ENCODE data around the gene ERC2. TPM values are rescaled to one million over a fixed set of nuclear protein-coding genes. Genes with fewer than 3 reads are reported as not detected.

Gene ERC2
- total RNA-seq, 4 donors from 2014 or later = 0.81 to 2.9 (median 1.6) TPM

GRCh38 chr3:55988905-55989304 lies 479.4 kb downstream of the ERC2 start:
- no peaks in the 10 kb centered on the region for H3K9me3 ChIP-seq
- H3K27ac ChIP-seq = no peak overlapping the region
- no peaks in the 10 kb centered on the region for H3K4me1 ChIP-seq
- H3K4me3 ChIP-seq = no peak overlapping the region
- TF ChIP-seq POLR2AphosphoS5 (IDR thresholded peaks at IDR 0.05) = no peak
- no peak for TF ChIP-seq CTCF (IDR thresholded peaks at IDR 0.05)
- no peak for TF ChIP-seq POLR2A (IDR thresholded peaks at IDR 0.05)
- TF ChIP-seq EP300 (IDR thresholded peaks at IDR 0.05) = no peak
- WGBS, 2 donors (ENCODE audit: low coverage in 1 of 2) = 25% methylated on average over 2 of the region's 3 CpGs; no CpG with 5 or more reads in 1 of the 2 donors
- H3K27me3 ChIP-seq = no peaks in the 10 kb centered on the region
- no peak for ATAC-seq
- no peaks in the 10 kb centered on the region for H3K36me3 ChIP-seq

- WGBS, 2 donors (ENCODE audit: low coverage in 1 of 2) = 95 to 100% methylated on average over 1 to 5 of the region's 5 CpGs
Observed at GRCh38 chr3:55984626-55985025, 483.6 kb downstream of the ERC2 start.

GRCh38 chr3:55978953-55979352 lies 489.3 kb downstream of the ERC2 start:
- no peak overlapping the region for H3K27ac ChIP-seq
- no peaks in the 10 kb centered on the region for H3K4me1 ChIP-seq
- H3K4me3 ChIP-seq = no peak overlapping the region
- no peaks in the 10 kb centered on the region for H3K9me3 ChIP-seq
- H3K27me3 ChIP-seq = no peaks in the 10 kb centered on the region
- 84 to 86% methylated on average over 6 of the region's 6 CpGs for WGBS, 2 donors (ENCODE audit: low coverage in 1 of 2)
- no peak for ATAC-seq
- H3K36me3 ChIP-seq = no peaks in the 10 kb centered on the region
- no peak for TF ChIP-seq EP300 (IDR thresholded peaks at IDR 0.05)
- TF ChIP-seq POLR2A (IDR thresholded peaks at IDR 0.05) = no peak
- TF ChIP-seq CTCF (IDR thresholded peaks at IDR 0.05) = no peak
- TF ChIP-seq POLR2AphosphoS5 (IDR thresholded peaks at IDR 0.05) = no peak

More at GRCh38 chr3:55984626-55985025, 483.6 kb downstream of the ERC2 start:
- Histone ChIP-seq H3K27me3 (no peaks in the 10 kb centered on the region), H3K27ac (no peak overlapping the region), H3K4me3 (no peak overlapping the region), H3K9me3 (no peaks in the 10 kb centered on the region), H3K36me3 (no peaks in the 10 kb centered on the region), H3K4me1 (no peaks in the 10 kb centered on the region)
- no peak for TF ChIP-seq EP300 (IDR thresholded peaks at IDR 0.05)
- no peak for TF ChIP-seq CTCF (IDR thresholded peaks at IDR 0.05)
- no peak for ATAC-seq

- H3K4me3 ChIP-seq = no peak overlapping the region
- H3K9me3 ChIP-seq = no peaks in the 10 kb centered on the region
- TF ChIP-seq POLR2AphosphoS5 (IDR thresholded peaks at IDR 0.05) (no peak), EP300 (IDR thresholded peaks at IDR 0.05) (no peak), CTCF (IDR thresholded peaks at IDR 0.05) (no peak), POLR2A (IDR thresholded peaks at IDR 0.05) (no peak)
- H3K36me3 ChIP-seq = no peaks in the 10 kb centered on the region
- H3K27me3 ChIP-seq = no peaks in the 10 kb centered on the region
- no peak for ATAC-seq
- 68 to 75% methylated on average over 6 to 11 of the region's 13 CpGs for WGBS, 2 donors (ENCODE audit: low coverage in 1 of 2)
- H3K4me1 ChIP-seq = no peaks in the 10 kb centered on the region
- no peak overlapping the region for H3K27ac ChIP-seq
Observed at GRCh38 chr3:55974421-55975165, 493.7 kb downstream of the ERC2 start.

- no peak for TF ChIP-seq EP300 (IDR thresholded peaks at IDR 0.05)
- TF ChIP-seq POLR2A (IDR thresholded peaks at IDR 0.05) = no peak
- TF ChIP-seq CTCF (IDR thresholded peaks at IDR 0.05) = no peak
- TF ChIP-seq POLR2AphosphoS5 (IDR thresholded peaks at IDR 0.05) = no peak
- Histone ChIP-seq H3K36me3 (no peaks in the 10 kb centered on the region), H3K4me3 (no peak overlapping the region), H3K27me3 (no peaks in the 10 kb centered on the region), H3K9me3 (no peaks in the 10 kb centered on the region), H3K4me1 (no peaks in the 10 kb centered on the region), H3K27ac (no peak overlapping the region)
- WGBS, 2 donors (ENCODE audit: low coverage in 1 of 2) = 75 to 100% methylated on average over 1 to 2 of the region's 2 CpGs
- ATAC-seq = no peak
Observed at GRCh38 chr3:55969634-55970033, 498.6 kb downstream of the ERC2 start.
